GM21367 (cell line): Measurements from ENCODE around the gene STX18.
A peak's percentile ranks its signal among the peaks of the same experiment; 100 is the strongest.

Experiments
- ATAC-seq: cut with Tn5 transposase; IDR thresholded peaks from one replicate; pipeline ENCODE4 v1.9.1; 2021; ENCODE audit not compliant: unreplicated experiment

The STX18 gene

DNA sequence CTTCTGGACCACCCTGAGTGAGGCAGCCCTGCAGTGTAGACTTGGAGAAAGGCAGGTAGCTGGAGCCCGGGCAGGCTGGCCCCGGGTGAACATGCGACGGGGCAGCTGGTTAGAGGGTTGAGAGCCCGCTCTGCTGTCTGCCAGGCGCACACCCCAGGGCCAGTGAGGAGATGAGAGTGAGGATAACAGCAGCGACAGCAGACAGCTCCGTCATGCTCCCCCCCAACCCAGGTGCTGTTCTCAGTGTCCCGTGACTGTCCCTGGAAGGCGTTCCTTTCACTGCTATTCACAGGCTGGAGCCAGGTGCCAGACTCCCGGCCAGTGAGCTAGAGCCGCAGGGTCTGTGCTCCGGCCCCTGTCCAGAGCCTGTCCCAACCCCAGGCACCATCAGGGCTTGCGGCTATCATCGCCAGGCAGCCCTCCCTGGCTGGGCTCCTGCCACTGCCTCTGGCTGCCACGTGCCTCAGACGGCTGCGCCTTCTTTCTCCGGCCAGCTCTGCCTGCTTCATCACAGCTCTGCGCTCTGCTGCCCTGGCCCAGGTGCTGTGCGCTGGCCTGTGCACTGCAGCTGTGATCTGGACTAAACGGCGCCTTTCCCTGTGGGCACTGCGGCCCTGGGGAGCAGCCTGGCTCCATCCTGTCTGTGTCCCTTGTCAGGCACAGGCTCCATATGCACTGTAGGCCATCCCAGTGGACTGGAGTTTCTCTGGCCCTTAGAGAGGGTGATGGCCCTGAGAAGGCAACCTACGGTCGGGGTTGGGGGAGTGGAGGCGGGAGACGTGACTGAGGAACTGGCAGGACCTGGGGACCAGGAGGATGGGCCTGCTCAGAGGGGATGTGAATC, 135.2 kb downstream of the STX18 start:
- no peak for ATAC-seq

- no peak for ATAC-seq
Measured at GRCh38 chr4:4405358-4405962, 136.4 kb downstream of the STX18 start.

GRCh38 chr4:4402966-4403365, 138.9 kb downstream of the STX18 start:
- no peak for ATAC-seq

- no peak for ATAC-seq
Measured at GRCh38 chr4:4401036-4401435, 140.8 kb downstream of the STX18 start.

- no peak for ATAC-seq
Measured at GRCh38 chr4:4398430-4398829, 143.4 kb downstream of the STX18 start.

DNA sequence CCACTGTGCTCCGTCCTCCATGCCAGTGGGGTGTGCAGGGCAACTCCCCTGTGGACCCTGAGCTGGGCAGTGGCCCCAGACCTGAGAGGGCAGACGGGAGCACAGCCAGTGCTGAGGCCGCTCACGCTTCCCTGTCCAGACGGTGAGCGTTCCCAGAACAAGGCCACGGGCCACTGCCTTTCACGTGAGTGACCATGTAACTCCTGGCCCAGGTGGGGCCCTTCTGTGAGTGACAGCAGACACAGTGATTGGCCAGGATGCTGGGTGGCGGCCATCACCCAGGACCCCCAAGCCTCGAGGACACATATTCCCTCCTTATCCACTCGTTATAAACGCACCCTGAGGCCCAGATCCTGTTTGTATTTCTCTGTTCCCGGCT, 144.4 kb downstream of the STX18 start:
- no peak for ATAC-seq

DNA sequence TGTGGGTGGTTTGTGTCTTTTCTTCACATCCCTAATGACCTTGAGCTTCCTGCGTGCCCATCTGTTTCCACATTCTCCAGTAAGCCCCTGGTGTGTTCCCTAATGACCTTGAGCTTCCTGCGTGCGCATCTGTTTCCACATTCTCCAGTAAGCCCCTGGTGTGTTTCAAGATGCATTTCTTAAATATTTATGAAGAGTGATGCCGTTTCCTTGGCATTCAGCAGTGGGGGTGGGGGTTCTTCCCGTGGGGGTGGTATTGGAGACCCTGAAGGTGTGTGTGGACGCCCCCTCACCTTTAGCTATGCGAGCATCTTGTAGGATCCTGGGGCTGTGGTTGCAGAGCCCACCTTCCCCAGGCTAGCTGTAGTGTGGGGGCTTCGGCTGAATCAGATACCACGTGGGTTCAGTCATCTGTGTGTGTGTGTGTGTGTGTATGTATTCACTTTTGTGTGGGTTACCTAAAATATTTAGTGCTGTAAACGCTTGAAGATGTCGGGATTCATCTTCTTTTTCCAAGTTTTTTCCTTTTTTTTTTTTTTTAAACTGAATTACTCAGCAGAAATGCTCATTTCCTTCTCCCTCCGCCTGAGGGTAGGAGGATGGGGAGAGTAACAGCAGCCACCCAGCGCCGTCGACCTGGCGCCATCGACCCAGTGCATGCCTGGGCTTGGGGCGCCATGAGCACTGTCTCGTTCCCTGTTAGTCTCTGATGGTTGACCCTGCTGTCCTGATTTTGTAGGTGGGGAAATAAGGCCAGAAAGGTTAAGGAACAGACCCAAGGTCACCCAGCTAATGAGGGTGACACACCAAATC, 145.0 kb downstream of the STX18 start:
- no peak for ATAC-seq

DNA sequence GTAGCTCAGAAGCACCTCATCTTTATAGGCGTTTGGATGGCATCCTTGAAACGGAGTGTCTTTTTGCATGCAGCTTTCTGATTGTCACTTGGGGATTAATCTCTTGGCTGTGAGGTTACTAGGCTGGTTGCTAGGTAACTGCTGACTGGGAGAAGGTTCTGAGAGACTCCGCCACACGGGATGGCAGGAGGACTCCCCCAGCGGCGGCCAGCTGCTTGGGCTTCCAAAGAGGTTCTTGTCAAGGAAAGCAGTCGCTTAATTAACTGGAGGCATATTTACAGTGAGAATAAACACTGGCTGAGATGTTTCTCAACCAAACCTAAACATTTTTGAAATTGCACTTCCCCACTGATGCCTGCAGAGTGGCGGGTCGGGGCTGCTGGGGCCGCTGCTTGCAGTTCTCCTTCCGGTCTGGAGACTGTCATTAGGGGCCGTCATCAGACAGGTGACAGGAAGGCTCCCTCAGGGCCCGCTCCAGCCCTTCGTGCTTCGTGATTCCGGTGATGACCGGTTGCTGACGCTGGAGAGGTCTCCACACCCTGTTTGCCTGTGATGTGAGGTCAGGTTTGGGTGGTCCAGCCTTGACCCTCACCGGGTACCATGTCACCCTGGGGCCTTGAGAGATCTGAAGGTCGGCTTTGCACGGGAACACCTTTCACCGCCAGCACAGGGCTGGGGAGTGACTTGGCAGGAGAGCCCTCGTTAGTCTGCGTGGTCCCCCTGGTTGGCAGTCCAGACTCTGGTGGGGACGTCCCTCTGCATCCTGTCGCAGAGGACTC, 145.8 kb downstream of the STX18 start:
- peak; percentile 83 for ATAC-seq

DNA sequence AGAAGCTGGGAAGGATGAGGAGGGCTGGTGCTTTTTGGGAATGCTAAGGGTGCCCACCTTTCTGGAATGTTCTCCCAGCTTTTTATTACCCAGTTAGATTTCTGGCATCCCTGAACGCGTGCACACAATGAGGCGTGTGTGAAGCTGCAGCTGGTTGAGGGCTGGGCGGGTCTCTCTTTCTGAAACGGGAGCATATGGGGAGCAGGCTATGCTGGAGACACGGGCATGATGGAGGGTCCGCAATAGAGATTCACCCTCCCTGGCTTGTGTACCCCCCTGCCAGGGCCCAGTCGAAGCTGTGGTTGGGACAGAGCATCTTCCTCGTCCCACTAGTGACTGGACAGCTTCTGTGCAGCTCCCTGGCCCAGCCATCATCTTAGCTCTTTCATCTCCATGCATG, 146.5 kb downstream of the STX18 start:
- no peak for ATAC-seq

DNA sequence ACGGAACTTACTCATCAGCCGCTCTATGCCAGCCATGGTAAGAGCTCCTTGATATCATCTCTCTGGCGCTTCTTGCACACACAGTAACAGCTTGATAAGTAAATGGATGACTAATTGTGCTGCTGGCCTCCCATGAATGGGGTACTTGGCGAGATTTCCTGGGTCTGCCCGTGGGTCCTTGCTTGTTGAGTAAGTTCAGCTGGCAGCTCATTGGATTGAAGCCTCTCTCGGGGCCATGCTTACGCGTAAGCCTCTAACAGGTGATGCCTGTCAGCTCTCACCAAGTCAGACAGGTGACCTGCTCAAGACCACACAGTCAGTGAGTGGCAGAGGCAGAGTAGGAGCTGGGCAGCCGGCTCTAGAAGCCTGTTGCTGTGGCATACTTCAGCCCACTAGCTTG, 147.2 kb downstream of the STX18 start:
- no peak for ATAC-seq

GRCh38 chr4:4392501-4393183, 149.2 kb downstream of the STX18 start:
- no peak for ATAC-seq

DNA sequence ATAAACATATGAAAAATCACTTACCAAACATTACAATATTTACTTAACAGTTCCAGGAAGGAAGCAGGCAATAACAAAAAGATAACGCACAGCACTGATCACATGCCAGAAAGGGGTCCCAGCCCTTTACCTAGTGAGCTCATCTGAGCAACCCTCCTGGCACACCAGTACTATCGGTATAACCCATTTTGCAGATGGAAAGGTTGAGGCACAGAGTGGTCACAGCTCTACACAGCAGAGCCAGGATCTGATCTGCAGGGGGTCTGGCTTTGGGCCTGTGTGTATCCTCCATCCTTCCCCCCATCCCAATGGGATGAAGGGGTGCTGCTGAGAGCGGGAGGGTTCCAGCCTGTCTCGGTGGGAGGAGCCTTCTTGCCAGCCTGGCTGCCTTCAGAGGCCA, 150.0 kb downstream of the STX18 start:
- ATAC-seq = no peak

- no peak for ATAC-seq
Measured at GRCh38 chr4:4390515-4391240, 151.2 kb downstream of the STX18 start.

GRCh38 chr4:4390046-4390445, 151.8 kb downstream of the STX18 start:
- ATAC-seq = no peak

DNA sequence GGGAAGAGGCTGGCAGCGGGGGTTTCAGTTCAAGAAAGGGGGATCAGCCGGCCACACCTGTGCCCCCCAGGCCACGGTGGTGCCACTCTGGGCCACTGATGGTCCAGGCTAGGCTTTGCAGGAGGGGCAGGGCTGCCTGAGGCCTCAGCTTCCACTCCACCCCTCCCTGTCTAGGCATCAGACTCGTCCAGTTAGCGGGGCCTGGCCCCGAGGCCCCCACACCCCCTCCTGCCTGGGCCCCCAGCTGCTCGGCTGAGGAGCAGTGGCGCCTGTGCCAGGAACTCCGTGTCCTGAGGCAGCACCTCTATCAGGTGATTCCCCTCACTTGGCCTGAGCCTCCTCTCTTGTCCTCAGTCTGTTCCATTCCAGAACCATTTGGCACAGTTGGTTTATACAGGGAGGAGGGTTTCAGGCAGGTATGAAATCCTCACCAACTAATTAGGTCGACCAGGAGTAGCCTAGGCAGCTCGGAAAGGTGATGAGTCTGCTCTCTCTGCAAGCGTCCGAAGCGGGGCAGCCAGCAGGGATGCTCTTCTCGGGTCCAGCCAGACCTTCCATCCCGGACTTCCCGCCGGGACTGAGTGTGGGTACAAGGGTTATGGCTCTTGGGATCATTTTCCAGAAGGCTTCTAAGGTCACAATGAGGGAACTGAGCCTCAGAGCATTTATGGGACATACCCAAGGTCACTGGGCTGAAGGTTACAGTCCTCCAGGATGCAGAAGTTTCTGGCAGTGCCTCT, 152.8 kb downstream of the STX18 start:
- no peak for ATAC-seq

GRCh38 chr4:4388311-4388790, 153.5 kb downstream of the STX18 start:
- no peak for ATAC-seq

- ATAC-seq = no peak
Measured at GRCh38 chr4:4387531-4388310, 154.1 kb downstream of the STX18 start.

GRCh38 chr4:4386736-4387392, 155.0 kb downstream of the STX18 start, which contains the start of gene NSG1:
Gene NSG1 (plus strand): TSS chr4:4387102. CDS start chr4:4387630, 528 bp downstream.
- no peak for ATAC-seq
